ENCODE measurements around the gene FLNB.

FLNB gene

GRCh38 chr3:58101499-58102389 lies 93.5 kb downstream of the FLNB start:
- DNase-seq (ENCODE audit: extremely low spot score) = no peak
- no peak for TF ChIP-seq CTCF (IDR thresholded peaks at IDR 0.05; ENCODE audit: control extremely low read depth, extremely low read depth, low read depth, missing control alignments)
- ChIA-PET CTCF (interaction anchor here (0.9 to 2.1 kb wide), 2 partner anchors 21 to 33 kb away, joined by 3 to 7 read pairs; no protein-coding TSS in a partner anchor), POLR2A (no interaction called here)

- ChIA-PET POLR2A (no interaction called here), CTCF (interaction anchor here (0.9 to 2.1 kb wide), 4 partner anchors 14 to 33 kb away, joined by 3 to 7 read pairs (median 3); no protein-coding TSS in a partner anchor)
- DNase-seq (ENCODE audit: extremely low spot score) = no peak
- no peak for TF ChIP-seq CTCF (IDR thresholded peaks at IDR 0.05; ENCODE audit: control extremely low read depth, extremely low read depth, low read depth, missing control alignments)
These were observed 94.1 kb downstream of the FLNB start for GRCh38 chr3:58102390-58102750.

- DNase-seq (ENCODE audit: extremely low spot score) = no peak
- ChIA-PET CTCF (interaction anchor here (0.9 to 2.1 kb wide), 3 partner anchors 13 to 22 kb away, joined by 3 to 7 read pairs (median 3); no protein-coding TSS in a partner anchor), POLR2A (no interaction called here)
- TF ChIP-seq CTCF (IDR thresholded peaks at IDR 0.05; ENCODE audit: control extremely low read depth, extremely low read depth, low read depth, missing control alignments) = no peak
These were observed 94.8 kb downstream of the FLNB start for GRCh38 chr3:58102976-58103451.

- no peak for TF ChIP-seq CTCF (IDR thresholded peaks at IDR 0.05; ENCODE audit: control extremely low read depth, extremely low read depth, low read depth, missing control alignments)
- ChIA-PET CTCF (interaction anchor here (0.7 kb wide), 1 partner anchor 11 kb away, joined by 3 read pairs; no protein-coding TSS in a partner anchor), POLR2A (no interaction called here)
- DNase-seq (ENCODE audit: extremely low spot score) = no peak
These were observed 95.9 kb downstream of the FLNB start for GRCh38 chr3:58104151-58104550.

GRCh38 chr3:58104712-58105111 lies 96.5 kb downstream of the FLNB start:
- TF ChIP-seq CTCF (IDR thresholded peaks at IDR 0.05; ENCODE audit: control extremely low read depth, extremely low read depth, low read depth, missing control alignments) = no peak
- ChIA-PET POLR2A (no interaction called here), CTCF (no interaction called here)
- DNase-seq (ENCODE audit: extremely low spot score) = no peak

GRCh38 chr3:58105196-58105595 lies 97.0 kb downstream of the FLNB start:
- ChIA-PET POLR2A (no interaction called here), CTCF (no interaction called here)
- no peak for DNase-seq (ENCODE audit: extremely low spot score)
- no peak for TF ChIP-seq CTCF (IDR thresholded peaks at IDR 0.05; ENCODE audit: control extremely low read depth, extremely low read depth, low read depth, missing control alignments)
